Cerebellar nuclear complex (tissue), 1 donor: ENCODE results near the gene ZBTB33.

Experiments used
- DNase-seq, 2 experiments: peaks; one replicate each; lab custom pipeline; 2025; lab: John Stamatoyannopoulos, UW

Gene ZBTB33

GRCh38 chrX:120250522-120251271, at the start of gene ZBTB33:
Gene ZBTB33, plus strand, starts transcription at chrX:120250812. Its CDS starts 2,604 bp downstream, at chrX:120253416.
- DNase-seq = peak; percentile 46 to 62

GRCh38 chrX:120200851-120201250, 49.8 kb upstream of the ZBTB33 start:
- DNase-seq = no peak

GRCh38 chrX:120205816-120206753, 44.5 kb upstream of the ZBTB33 start:
- DNase-seq = no peak

GRCh38 chrX:120207009-120207605, 43.5 kb upstream of the ZBTB33 start:
- DNase-seq = no peak

GRCh38 chrX:120213438-120214265, 37.0 kb upstream of the ZBTB33 start:
- no peak for DNase-seq

GRCh38 chrX:120223374-120223773, 27.2 kb upstream of the ZBTB33 start:
- DNase-seq = no peak

- DNase-seq = no peak
Observed at GRCh38 chrX:120224388-120224787, 26.2 kb upstream of the ZBTB33 start.

- DNase-seq = no peak
Observed at GRCh38 chrX:120228187-120228908, 22.3 kb upstream of the ZBTB33 start.

- DNase-seq = no peak
Observed at GRCh38 chrX:120235284-120235683, 15.3 kb upstream of the ZBTB33 start.

- no peak for DNase-seq
Observed at GRCh38 chrX:120236687-120237479, 13.7 kb upstream of the ZBTB33 start.

- no peak for DNase-seq
Observed at GRCh38 chrX:120238933-120239332, 11.7 kb upstream of the ZBTB33 start.

GRCh38 chrX:120242813-120243212, 7.8 kb upstream of the ZBTB33 start:
- DNase-seq = no peak

GRCh38 chrX:120244395-120244734, 6.2 kb upstream of the ZBTB33 start:
- DNase-seq = no peak

- DNase-seq = peak in 1 of 2 experiments; percentile 27
Observed at GRCh38 chrX:120244735-120245498, 5.7 kb upstream of the ZBTB33 start.

GRCh38 chrX:120251471-120252011, 929 bp downstream of the ZBTB33 start:
- no peak for DNase-seq

- no peak for DNase-seq
Observed at GRCh38 chrX:120253784-120254183, 3.2 kb downstream of the ZBTB33 start.

GRCh38 chrX:120260369-120260768, 9.8 kb downstream of the ZBTB33 start:
- DNase-seq = no peak

- DNase-seq = no peak
Observed at GRCh38 chrX:120262859-120263708, 12.5 kb downstream of the ZBTB33 start.
